Thoracic aorta (tissue), 2 donors: ENCODE data around the gene STPG3. TPM values are rescaled to one million over a fixed set of nuclear protein-coding genes. Genes with fewer than 3 reads are reported as not detected.
"Not testable (repeated sequence)": the region's sequence is repeated elsewhere in the genome, so short reads cannot be mapped to it uniquely, and the experiment has no call there.

Experiments used
- ATAC-seq: fragments of 150-250 bp; one replicate; pipeline ENCODE4 v1.8.0; 2017; ENCODE audit warnings: low read depth; ENCODE audit not compliant: insufficient number of reproducible peaks, low FRiP score
- DNase-seq: peaks from one replicate; pipeline ENCODE4 v3.0.0-alpha.2; 2020; ENCODE audit warnings: low spot score
- H3K27ac ChIP-seq, 2 donors: fragments of 200-600 bp; sonication (generic); 1 replicate in 1 of 2; 2 replicates in 1 of 2; pipeline ENCODE4 v1.5.1; 2016; ENCODE audit warnings: mild to moderate bottlenecking in 2 of 2, moderate library complexity in 2 of 2
- H3K27me3 ChIP-seq: fragments of 200-600 bp; sonication (generic); replicated peaks from 2 replicates; pipeline ENCODE4 v1.6.0; 2016; ENCODE audit warnings: mild to moderate bottlenecking; ENCODE audit not compliant: insufficient read depth
- H3K36me3 ChIP-seq: fragments of 200-600 bp; sonication (generic); one replicate; pipeline ENCODE4 v1.5.1; 2016
- H3K4me1 ChIP-seq, 2 donors: fragments of 200-600 bp; sonication (generic); 1 replicate in 1 of 2; 2 replicates in 1 of 2; pipeline versions ENCODE4 v1.5.1 to v1.6.0; 2016; ENCODE audit warnings: low read depth in 2 of 2, mild to moderate bottlenecking in 1 of 2; ENCODE audit not compliant: control insufficient read depth in 1 of 2
- H3K4me3 ChIP-seq: fragments of 200-600 bp; sonication (generic); 2 replicates; pipeline ENCODE4 v1.5.1; 2016; ENCODE audit warnings: mild to moderate bottlenecking
- H3K9me3 ChIP-seq: fragments of 200-600 bp; sonication (generic); 2 replicates; pipeline ENCODE4 v1.5.1; 2016
- CTCF ChIP-seq: fragments of 200-600 bp; sonication (generic); IDR thresholded peaks from one replicate; pipeline ENCODE4 v1.5.1; 2019; ENCODE audit warnings: antibody characterized with exemption
- total RNA-seq, 2 donors: library from RNA; depleted of rRNA; stranded (reverse); fragments of >200 nt; gene quantifications; one replicate each; pipeline versions ENCODE4 v1.1.0 to v1.2.3, GENCODE V29; 2016

STPG3 gene
- total RNA-seq, 2 donors from 2014 or later, result not detected

DNA sequence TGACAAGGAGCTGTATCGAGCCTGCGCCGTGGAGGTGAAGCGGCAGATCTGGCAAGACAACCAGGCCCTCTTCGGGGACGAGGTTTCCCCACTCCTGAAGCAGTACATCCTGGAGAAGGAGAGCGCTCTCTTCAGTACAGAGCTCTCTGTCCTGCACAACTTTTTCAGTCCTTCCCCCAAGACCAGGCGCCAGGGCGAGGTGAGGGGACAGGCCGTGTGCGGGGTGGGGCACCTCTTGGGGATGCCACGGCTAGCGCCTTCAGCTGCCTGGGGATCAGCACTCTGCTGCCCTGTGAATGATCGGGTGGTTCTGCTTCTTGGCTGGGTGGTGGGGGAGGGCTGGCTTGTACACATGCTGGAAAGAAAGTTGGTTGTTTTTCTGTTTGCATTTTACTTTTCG, 5.8 kb downstream of the STPG3 start:
- ATAC-seq (no peak), DNase-seq (no peak)
- no peaks in the 10 kb centered on the region for H3K9me3 ChIP-seq
- no peak for TF ChIP-seq CTCF
- no peaks in the 10 kb centered on the region for H3K27me3 ChIP-seq
- H3K4me1 ChIP-seq, result peaks cover 14 to 26% of the 10 kb centered on the region in 2 donors
- H3K4me3 ChIP-seq, result no peak overlapping the region
- H3K36me3 ChIP-seq, result no peaks in the 10 kb centered on the region
- H3K27ac ChIP-seq, result no peak overlapping the region

- ATAC-seq, H3K27me3 ChIP-seq, H3K27ac ChIP-seq, H3K4me1 ChIP-seq, H3K9me3 ChIP-seq, DNase-seq, H3K4me3 ChIP-seq: not testable (repeated sequence)
- H3K36me3 ChIP-seq, result peaks cover 37% of the 10 kb centered on the region
- peak; percentile 50 for TF ChIP-seq CTCF
Observed at GRCh38 chr9:137262173-137262908, 11.3 kb downstream of the STPG3 start.

- peaks cover 38% of the 10 kb centered on the region for H3K36me3 ChIP-seq
- H3K4me3 ChIP-seq, result no peak overlapping the region
- TF ChIP-seq CTCF, result no peak
- H3K27me3 ChIP-seq, result no peaks in the 10 kb centered on the region
- H3K4me1 ChIP-seq, result peaks cover 0 to 3% of the 10 kb centered on the region in 2 donors
- H3K27ac ChIP-seq, result no peak overlapping the region
- DNase-seq, result no peak
- H3K9me3 ChIP-seq, result no peaks in the 10 kb centered on the region
- no peak for ATAC-seq
Observed at GRCh38 chr9:137262909-137263285, 11.8 kb downstream of the STPG3 start.

- no peaks in the 10 kb centered on the region for H3K9me3 ChIP-seq
- H3K4me3 ChIP-seq, result no peak overlapping the region
- DNase-seq (no peak), ATAC-seq (no peak)
- H3K27ac ChIP-seq, result no peak overlapping the region
- peaks cover 38% of the 10 kb centered on the region for H3K36me3 ChIP-seq
- no peak for TF ChIP-seq CTCF
- H3K27me3 ChIP-seq, result no peaks in the 10 kb centered on the region
- H3K4me1 ChIP-seq, result peaks cover 0 to 9% of the 10 kb centered on the region in 2 donors
Observed at GRCh38 chr9:137263506-137263905, 12.4 kb downstream of the STPG3 start.

GRCh38 chr9:137264067-137264466, 13.0 kb downstream of the STPG3 start:
- DNase-seq (no peak), ATAC-seq (no peak)
- no peak overlapping the region for H3K27ac ChIP-seq
- no peaks in the 10 kb centered on the region for H3K27me3 ChIP-seq
- H3K9me3 ChIP-seq, result no peaks in the 10 kb centered on the region
- no peak overlapping the region for H3K4me3 ChIP-seq
- no peak for TF ChIP-seq CTCF
- peaks cover 38% of the 10 kb centered on the region for H3K36me3 ChIP-seq
- peaks cover 3 to 15% of the 10 kb centered on the region in 2 donors for H3K4me1 ChIP-seq
